PC-3 (cell line): Measurements from ENCODE around the gene MED22.

Experiments used
- EZH2 ChIP-seq: fragments of 300-600 bp; sonication (generic); IDR thresholded peaks from one replicate; pipeline ENCODE4 v1.6.1; 2017; ENCODE audit warnings: antibody characterized with exemption, mild to moderate bottlenecking, low read length; ENCODE audit not compliant: unreplicated experiment
- EZH2phosphoT487 ChIP-seq: fragments of 300-600 bp; sonication (generic); IDR thresholded peaks from 2 replicates; pipeline ENCODE4 v1.6.1; 2018; ENCODE audit warnings: mild to moderate bottlenecking, antibody characterized with exemption, low read length, borderline replicate concordance
- TF ChIP-seq, protein P1 (sequence below): fragments of 300-600 bp; sonication (generic); conservative IDR thresholded peaks from 2 replicates; pipeline ENCODE4 v1.5.1; 2017; ENCODE audit warnings: antibody characterized with exemption, low read depth, mild to moderate bottlenecking, low read length

DNA sequence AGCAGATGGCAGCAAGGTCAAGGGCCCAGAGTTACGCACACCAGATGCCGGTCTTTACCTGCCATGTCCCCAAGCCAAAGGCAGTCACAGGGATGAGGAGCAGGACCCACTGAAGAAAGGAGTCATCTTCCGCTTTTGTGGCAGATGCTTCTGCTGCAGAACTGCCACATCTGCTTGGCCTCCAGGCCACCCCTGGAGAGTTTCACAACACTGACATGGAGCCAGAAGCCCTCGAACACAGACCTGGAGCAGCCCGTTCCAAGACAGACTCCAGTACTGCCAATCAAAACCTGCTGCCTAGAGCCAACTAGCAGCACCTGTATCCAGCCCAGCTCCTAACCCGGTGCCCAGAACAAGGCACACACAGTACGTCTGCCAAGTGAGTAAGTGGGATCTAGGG lies 6.8 kb upstream of the MED22 start:
- TF ChIP-seq EZH2 (no peak), EZH2phosphoT487 (no peak)
- TF ChIP-seq, protein P1, sequence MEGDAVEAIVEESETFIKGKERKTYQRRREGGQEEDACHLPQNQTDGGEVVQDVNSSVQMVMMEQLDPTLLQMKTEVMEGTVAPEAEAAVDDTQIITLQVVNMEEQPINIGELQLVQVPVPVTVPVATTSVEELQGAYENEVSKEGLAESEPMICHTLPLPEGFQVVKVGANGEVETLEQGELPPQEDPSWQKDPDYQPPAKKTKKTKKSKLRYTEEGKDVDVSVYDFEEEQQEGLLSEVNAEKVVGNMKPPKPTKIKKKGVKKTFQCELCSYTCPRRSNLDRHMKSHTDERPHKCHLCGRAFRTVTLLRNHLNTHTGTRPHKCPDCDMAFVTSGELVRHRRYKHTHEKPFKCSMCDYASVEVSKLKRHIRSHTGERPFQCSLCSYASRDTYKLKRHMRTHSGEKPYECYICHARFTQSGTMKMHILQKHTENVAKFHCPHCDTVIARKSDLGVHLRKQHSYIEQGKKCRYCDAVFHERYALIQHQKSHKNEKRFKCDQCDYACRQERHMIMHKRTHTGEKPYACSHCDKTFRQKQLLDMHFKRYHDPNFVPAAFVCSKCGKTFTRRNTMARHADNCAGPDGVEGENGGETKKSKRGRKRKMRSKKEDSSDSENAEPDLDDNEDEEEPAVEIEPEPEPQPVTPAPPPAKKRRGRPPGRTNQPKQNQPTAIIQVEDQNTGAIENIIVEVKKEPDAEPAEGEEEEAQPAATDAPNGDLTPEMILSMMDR: no peak
